ENCODE results near the gene BABAM2.

Gene BABAM2

DNA sequence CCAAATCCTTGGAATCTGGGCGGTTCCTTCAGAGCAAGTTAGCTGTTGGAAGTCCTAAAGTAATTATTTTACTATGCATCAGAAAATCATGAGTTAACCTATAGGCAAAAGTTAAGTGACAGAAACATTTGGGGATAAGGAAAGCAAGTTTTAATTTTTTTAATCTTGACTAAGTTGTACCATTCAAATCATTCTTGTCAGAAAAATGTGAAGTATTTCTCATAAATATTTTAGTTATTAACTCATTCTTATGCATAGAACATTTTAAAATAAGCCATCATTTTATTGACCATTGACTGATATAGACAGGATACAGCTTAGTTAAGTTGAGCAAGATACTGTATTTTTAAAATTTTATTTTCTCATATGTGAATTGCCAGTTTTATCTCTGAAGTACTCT, 403.9 kb downstream of the BABAM2 start:
- DNase-seq: no peak

DNA sequence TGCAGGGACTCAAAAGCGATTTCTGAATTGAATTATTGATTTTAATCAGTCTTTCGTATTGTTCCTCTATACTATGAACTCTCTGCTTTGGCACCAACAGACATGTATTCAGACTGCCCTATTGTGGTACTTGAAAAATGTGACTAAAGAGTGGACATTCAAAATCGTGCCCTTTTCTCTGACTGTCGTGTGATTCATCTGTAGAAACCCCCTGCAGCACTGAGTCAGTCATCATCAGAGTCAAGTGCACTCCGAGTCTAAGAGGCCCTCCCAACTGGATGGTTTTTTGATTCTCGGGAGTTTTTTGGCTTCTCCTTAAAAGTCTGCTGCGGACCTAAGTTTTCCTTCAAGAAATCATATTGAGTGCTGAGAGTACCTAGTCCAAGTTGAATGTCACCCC, 405.7 kb downstream of the BABAM2 start:
- no peak for DNase-seq

DNA sequence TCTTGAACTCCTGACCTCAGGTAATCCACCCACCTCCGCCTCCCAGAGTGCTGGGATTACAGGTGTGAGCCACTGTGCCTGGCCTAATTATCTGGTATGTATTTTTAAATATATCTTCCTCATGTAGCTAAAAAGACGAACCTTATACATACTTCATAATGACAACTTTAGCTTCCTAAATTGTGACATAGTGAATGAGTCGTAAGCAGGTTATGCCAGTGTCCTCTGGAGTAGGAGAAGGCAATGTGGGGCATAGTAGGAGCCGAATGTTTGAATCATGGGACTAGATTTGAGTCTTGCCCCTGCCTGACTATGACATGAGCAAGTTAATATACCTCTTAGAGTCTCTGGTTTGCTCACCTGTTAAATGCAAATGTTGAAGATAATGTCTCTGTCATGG, 406.4 kb downstream of the BABAM2 start:
- no peak for DNase-seq

DNA sequence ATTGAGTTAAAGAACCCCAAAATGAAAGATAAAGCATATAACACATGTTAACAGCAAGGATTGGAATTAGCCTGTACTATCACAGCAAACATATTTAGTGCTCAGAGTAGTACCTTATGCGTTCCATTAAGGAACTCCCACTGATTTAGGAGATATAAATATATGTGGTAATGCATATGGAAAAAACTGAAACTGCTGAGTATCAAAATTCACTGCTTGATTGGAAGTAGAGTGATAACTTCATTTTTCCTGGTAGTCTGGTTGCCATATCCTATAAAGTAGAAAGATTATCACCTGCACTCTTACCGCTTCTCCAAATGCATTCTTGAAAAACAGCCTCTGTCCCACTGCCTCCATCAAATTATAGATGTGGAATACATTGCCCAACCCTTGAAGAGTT, 407.0 kb downstream of the BABAM2 start:
- DNase-seq: no peak

DNA sequence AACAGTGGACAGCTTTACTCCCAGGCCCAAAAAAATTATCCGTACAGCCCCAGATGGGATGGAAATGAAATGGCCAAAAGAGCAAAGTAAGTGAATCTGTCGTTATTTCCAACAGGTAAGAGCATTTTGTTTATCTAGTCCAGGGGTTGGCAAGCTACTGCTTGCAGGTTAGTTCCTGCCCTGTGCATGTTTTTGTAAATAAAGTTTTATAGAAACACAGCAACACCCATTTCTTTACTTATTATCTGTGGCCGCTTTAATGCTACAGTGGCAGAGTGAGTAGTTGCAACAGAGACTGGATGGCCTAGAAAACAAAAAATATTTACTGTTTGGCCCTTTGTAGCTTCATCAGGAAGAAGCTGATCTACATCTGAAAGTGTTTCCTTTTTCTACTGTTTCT, 407.9 kb downstream of the BABAM2 start:
- no peak for DNase-seq

DNA sequence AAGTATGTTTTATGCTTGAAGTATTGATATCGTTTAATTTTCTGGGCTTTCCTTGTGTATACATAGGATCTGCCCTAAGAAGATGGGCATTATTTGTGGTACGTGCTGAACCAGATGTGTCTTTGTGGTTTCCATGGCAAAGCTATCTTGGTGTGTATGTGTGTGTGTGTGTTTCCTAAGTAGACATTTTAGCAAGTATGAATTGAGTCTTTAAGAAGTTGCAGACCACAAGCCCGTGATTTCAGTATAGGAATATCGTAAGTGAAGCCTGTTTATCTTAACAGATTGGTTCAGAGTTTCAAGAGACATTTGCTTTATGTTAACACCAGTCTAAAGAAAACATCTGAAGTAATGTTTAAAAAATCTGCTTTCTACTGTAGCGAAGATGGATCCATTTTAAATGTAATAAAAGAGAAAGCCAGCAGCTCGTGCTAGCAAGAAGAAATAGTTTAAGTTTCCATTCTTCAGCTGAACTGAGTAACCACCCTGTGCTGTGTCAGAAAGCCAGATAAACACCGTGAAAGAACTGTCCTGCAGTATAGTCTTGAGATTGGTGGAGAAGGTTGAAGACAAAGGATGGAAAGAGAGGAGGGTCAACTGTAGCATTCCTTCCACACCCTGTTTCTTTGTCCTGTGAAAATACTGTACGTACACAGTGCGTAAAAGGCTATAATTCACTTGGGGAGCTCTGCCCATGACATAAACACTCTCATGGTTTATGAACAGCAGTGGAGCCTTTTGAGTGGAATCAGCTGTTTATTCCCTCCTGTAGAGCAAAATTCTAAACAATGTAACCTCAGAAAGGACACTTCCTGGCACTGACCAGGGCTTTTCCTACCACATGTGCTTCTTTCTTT, 410.2 kb downstream of the BABAM2 start:
- DNase-seq: no peak

DNA sequence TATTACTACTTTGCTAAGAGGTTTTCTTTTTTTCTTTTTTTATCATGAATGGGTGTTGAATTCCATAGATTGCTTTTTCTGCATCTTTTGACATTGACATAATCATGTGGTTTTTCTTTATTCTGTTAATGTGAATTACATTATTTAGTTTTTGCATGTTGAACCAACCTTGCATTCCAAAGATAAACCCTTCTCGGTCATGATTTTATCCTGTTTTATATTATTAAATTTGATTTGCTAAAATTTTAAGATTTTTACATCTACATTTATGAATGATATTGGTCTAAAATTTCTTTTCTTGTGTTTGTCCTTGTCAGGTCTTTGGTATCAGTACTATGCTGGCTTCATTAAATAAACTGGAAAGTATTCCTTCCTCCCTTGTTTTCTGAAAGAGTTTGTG, 414.7 kb downstream of the BABAM2 start:
- no peak for DNase-seq

DNA sequence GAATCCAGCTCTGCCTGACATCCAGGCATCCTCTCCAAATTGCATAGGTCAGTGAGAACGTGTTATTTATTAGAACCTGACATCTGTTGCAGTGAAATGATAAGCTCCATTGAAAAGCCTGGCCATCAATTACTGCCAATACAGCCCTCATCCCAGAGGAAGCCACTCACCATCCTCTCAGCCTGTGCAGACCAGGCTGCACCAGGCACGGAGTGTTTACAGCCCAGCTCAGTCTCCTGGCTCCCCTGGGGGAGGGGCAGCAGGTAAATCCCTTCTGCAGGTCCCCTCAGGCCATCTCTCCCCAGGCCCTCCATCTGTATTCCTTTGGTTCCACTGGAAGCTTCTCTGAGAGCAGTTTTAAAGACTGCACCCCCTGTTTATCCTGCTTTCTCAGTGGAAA, 419.6 kb downstream of the BABAM2 start:
- DNase-seq: no peak

DNA sequence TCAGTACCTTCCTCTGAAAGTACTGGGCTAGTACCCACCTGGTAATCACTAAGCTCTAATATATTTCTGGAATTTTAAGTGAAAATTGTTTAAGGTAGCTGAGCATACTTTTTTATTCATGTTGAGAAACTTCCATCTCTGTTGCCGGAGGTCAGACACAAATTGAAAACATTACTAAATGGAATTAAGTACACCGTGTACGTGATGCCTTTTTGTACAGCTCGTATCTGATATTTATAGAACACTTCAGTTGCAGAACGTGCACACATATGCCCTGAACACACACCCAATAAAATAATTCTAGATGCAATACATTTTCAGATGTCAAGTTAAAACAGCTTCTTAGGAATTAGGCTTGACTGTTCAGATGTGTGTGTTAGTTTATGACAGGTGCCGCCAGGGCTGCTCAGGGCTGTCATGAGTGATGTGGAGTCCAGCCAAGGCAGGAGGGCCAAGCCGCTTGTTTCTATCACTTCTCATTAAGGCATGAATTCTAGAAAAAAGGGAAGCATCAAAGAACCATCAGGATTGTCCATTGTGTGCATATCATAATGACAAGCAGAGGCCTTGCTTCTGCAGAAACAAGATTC, 421.2 kb downstream of the BABAM2 start:
- no peak for DNase-seq

DNA sequence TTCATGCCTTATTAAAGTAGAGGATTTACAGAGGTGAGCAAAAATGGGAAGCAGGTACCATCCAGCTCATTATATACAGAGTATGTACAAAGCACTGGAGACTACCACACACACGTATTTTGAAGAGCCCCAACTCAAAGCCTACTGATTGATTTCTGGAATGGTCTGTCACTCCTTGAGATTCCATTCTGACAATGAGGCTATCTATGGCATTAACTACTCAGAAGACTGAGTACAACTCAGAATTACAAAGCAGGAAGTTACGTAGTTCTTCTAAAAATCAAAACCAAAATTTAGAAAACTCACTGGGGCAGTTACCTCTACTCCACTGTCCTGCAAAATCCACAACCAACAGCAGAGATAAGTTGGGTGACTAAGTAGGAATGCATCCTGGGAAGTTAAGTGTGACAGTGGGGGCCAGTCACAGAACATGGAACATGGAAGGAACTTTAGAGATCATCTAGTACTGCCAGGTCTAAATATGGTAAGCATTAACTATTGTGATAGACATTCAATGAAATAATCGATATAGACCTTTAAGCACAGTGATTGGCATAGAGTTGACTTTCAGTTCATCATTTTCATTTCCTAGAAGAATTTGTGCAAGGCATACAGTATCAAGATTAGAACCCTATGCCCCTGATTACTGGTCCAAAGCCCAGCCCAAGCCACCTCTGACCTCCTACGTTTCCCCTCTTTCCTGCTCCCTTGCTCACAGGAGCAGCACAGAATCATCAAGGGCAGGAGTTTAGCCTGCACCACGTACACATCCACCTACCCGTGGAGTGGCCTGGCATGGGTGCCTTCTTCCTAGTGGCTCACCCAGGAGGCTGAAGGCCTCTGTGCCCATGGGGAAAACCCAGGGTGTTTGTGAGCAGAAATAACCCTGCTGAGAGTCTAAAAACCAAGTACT, 422.0 kb downstream of the BABAM2 start:
- no peak for DNase-seq

DNA sequence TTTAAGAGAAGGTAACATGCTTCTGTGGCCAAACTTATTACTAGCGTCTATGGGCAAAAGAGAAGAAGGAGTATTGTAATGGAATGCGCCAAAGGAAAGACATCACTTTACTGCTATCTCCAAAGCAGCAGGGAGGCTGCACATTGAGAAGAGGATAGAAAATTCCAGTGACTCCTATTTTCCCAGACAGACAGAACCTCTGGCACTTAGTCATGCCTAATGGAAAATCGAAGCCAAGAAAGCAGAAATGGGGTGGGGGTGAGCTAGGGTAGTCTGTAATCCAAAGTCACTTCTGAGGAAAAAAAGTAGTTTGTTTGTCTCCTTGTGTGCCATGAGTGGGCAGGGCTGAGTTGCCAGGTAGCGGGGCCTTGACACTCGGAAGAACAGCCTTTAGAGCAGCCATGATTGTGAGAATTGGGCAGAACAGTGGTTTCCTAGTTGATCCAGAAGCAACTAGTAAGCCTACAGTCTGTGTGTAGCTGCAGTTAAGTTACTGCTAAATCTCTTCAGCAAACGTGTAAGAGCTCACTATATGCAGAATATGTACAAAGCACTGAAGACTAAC, 422.8 kb downstream of the BABAM2 start:
- no peak for DNase-seq

DNA sequence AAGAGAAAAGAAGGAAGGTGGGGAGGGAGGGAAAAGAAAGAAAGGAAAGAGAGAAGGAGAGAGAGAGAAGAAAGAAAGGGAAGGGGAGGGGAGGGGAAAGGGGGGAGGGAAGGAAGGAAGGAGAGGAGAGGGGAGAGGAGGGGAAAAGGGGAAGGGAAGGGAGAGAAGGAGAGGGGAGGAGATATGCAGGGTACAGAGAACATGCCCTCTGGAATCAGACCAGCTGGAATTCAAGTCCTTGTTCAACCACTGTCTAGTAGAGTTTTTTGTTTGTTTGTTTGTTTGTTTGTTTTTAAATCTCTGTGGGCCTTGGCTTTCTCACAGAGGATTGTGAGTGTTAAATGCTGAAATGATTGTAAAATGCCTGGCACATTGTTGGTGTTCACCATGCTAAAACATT, 424.4 kb downstream of the BABAM2 start:
- DNase-seq: no peak

DNA sequence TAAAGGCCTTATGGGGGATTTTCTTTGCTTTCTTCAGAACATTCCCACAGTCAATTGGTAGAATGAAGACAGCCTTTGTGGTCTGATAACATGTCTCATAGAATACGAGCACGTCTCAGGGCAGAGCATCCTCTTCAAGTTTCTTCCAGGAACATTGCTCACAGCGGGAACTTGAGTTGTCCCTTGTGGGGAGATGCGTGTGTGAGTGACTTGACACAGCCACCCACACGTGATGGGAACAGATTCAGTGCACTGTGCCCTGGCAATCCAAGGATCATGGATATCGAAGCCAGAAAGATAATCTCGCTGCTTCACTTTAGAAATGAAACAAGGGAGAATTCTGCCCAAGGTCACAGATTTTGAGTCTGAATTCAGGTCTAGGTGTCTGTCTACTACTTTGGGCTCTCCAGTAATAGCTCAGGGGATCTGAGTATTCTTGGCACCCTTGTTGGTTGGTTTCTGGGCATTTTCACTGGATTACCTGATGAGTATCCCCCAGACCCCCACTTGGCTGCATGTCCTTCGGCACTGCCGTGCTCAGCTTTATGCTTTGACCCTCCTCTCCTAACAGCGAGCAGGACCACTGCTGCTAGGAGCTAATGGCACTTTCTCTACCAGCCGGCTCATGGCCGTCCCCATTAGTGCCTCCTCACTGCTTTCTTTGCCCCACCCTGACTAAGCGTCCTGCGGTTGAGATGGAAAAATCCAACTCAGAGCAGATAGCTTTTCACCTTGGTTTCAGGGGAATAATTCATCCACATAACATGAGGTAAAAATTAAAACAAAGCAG, 426.2 kb downstream of the BABAM2 start:
- DNase-seq: no peak

DNA sequence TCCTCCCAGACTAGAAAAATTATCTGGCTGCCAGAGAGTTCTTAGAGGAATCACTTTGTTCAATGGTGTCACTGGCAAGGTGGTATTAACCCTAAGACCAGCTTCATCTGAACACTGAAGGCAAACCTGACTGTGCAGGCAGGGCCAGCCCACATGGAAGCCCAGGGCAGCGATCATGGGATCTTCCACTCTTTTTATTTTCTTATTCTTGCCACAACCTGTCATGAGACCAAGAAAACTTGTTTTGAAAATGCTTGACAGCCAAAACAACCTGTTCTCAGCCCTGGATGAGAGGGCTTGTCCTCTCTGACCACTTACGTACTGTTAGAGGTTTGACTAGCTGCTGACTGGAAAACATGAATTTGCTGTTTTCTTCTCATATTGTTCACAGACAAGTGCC, 426.9 kb downstream of the BABAM2 start:
- DNase-seq: no peak

DNA sequence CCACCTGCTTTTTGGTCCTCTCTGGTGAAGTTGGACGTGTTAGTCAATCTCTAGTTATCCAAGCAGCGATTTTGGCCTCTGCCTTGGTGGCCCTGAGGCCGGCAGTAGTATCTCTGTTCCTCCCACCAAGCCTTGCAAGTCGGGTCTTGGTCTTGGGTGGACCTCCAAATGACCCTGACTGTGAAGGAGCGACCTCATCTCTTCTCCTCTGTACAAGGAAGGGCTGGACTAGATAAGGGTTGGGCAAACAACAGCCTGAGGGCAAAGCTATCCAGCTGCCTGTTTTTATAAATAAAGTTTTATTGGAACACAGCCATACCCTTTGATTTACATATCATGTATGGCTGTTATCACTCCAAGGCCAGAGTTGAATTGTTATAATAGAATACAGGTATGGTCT, 427.5 kb downstream of the BABAM2 start:
- no peak for DNase-seq

DNA sequence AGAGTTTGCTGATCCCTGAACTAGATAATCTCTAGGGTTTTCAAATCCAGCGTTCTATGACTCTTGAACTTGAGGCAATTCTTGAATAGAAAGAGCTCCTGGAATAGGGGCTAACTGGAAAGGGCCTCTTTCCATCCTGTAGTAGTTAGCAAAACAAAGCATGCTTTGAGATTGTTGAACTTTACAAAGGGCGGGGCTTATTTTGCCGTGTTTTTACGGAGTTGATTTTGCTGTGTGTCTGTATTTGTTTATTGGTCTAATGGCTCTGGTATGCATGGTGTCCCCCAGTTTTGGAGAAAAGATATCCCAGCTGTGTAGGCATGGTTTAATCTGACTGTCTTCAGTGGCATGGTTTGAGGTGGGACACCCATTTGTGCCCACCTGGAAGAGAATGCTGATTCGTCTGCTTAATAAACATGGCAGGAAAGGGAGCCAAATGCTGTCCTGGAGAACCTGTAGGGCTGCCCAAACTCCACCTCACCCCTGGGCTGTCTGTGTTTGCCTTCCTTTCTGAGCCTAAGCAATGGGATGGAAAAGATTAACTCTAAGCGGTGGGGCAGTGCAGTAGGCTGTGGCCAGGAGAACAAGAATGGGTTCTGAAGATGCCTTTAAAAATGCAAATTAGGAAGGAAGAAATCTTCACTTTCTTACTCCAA, 428.1 kb downstream of the BABAM2 start:
- no peak for DNase-seq

DNA sequence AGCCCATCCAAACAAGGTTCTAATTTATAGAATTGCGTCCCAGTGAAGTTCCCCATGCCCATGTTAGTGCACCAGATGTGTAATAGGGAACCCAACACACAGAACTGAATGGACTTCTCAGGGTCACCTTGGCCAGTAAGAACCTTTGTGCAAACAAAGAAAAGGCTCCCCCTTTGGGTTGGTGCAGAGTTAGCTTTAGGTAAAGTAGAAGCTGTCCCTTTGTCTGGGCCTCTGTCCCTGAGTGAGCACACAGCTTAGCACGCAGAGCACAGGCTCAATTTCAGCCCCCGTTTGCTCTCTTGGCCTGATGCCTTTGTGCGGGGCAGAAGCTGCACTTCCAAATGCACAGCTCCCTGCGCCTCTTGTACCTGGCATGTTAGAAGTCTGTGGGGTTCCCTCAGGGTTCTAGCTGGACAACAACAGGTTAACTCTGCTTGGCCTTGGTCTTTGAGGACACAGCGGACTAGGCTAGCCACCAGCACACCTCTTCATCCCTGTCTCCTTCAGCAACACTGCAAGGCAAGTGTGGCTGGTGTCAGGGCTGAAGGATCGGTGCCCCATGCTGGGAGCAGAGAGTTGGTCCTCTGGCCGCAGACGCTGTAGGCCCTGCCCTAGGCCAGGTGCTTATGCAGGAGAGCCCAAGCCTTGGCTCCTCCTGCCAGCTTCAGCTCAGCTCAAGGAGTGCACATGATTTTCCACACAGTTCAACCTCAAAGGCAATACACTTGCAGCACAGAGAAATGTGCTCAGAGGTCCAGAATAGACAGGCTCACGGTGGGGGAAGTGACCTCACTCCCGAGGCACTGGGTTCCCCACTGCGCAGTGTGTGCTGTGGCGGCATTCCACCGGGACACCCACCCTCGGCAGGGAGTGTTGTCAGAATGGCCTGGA, 428.8 kb downstream of the BABAM2 start:
- no peak for DNase-seq

DNA sequence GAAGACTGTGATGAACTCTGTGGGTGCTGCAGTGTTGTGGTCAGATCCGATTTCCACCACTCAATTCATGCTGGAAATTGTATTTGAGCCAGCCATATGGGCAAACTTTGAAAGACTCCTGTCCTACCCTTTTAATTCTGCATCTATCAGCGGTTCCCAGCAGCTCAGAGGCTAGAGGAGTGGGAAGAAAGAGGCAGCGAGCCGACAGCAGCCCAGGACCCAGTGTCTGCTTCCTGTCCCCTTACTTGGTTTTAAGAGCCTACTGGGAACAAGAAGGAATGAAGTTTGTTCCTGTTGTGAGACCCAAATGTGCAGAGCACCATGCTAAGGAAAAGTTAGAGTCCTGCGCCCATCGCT, 429.5 kb downstream of the BABAM2 start:
- no peak for DNase-seq

DNA sequence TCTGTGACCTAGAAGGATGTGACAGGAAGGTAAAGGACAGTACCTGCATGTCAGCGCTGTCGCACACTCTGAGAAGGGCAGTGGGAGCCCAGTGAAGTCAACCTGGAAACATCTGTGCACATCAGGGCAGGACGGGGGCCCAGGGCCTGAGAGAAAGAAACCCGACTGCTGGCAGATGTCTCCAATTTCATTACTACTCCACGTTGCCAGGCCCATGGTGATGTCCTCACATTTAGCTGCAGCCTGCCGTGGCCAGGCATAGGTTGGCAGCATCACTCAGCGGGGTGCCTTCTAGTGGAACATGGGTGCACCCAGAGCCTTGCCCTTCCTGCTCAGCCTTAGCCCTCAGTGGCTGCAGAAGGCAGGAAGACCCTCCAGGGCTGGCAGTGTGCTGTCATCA, 429.8 kb downstream of the BABAM2 start:
- no peak for DNase-seq

DNA sequence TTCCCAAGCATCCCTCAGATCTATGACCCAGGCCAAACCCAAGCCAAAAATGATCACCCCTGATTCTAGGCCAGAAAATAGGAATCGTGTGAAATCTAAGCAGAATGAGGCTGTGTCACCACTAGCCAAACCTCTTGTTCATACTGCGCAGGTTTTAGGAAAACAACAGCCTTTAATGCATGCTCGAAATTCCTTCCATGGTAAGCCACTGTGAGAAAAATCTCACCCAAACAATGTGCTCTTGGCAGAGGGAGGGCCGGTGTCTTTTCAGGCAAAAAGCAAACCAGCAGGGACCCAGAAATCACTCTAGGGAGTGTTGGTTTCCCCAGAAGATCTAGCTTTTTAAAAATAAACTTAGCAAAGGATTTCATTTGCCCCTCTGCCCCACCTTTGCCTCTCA, 430.9 kb downstream of the BABAM2 start:
- no peak for DNase-seq

DNA sequence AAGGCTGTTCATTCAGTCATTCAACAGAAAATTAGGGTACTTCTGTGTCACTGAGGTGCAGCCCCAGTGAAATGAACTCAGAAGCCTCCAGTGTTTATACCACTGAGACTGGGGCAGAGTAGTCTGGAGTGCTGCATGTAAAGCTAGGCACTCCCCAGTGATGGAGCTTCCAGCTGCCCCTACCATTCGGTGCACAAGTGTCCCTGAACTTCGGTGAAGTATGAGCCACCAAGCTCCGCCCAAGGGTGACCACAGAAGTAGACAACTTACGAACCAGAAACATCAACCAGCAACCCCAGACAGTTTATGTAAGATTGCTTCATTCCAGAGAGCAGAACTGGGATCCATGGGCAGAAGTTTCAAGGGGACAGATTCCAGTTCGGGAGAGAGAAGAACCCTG, 431.5 kb downstream of the BABAM2 start:
- DNase-seq: no peak

Measured in KG1 (cell line).